HEK293 (cell line): Measurements from ENCODE around the gene MSL2.

Source experiments
- CTCF ChIA-PET: fragments of 350-600 bp; formaldehyde crosslinking; extraction: SDS; loops from one replicate; lab custom pipeline; 2021; ENCODE audit warnings: antibody characterized with exemption; lab: Yijun Ruan, JAX
- POLR2A ChIA-PET: fragments of 300-600 bp; formaldehyde crosslinking; extraction: SDS; loops from one replicate; lab custom pipeline; 2020; ENCODE audit warnings: antibody characterized with exemption, inconsistent platforms; lab: Yijun Ruan, JAX
- H3K27ac ChIP-seq: fragments of 200-500 bp; sonication (Bioruptor generic); 2 replicates; pipeline ENCODE4 v1.5.1; 2014; ENCODE audit warnings: low read depth, low read length, control low read depth, inconsistent platforms; ENCODE audit errors: extremely low read depth
- H3K36me3 ChIP-seq, 2 experiments: fragments of 200-500 bp in 1 of 2; sonication (Bioruptor generic) in 1 of 2; 1 replicate in 1 of 2; 2 replicates in 1 of 2; pipeline ENCODE4 v1.5.1; 2014 to 2017; ENCODE audit warnings: inconsistent platforms in 2 of 2, low read length in 2 of 2; ENCODE audit not compliant: control insufficient read depth in 2 of 2, insufficient read depth in 1 of 2
- H3K4me1 ChIP-seq: fragments of 200-500 bp; sonication (Bioruptor generic); 2 replicates; pipeline ENCODE4 v1.5.1; 2014; ENCODE audit warnings: mild to moderate bottlenecking, low read length, inconsistent platforms; ENCODE audit not compliant: control insufficient read depth, insufficient read depth
- H3K4me3 ChIP-seq: 2 replicates; pipeline ENCODE4 v1.5.1; 2011; ENCODE audit warnings: low read depth, mild to moderate bottlenecking, control low read depth, low read length, moderate library complexity
- H3K9me3 ChIP-seq: fragments of 200-500 bp; sonication (Bioruptor generic); 2 replicates; pipeline ENCODE4 v1.5.1; 2014; ENCODE audit warnings: low read depth, low read length, inconsistent platforms; ENCODE audit not compliant: control insufficient read depth, insufficient read depth
- HOXD13 ChIP-seq: sonication (generic); formaldehyde crosslinking; IDR thresholded peaks from 2 replicates; pipeline ENCODE4 v1.8.0; 2022; ENCODE audit warnings: missing genetic modification reagents, borderline replicate concordance
- MEIS1 ChIP-seq: sonication (generic); formaldehyde crosslinking; IDR thresholded peaks from 2 replicates; pipeline ENCODE4 v1.8.1; 2022; ENCODE audit warnings: missing genetic modification reagents, mild to moderate bottlenecking, borderline replicate concordance
- PRDM1 ChIP-seq: fragments of 450-650 bp; formaldehyde crosslinking; IDR thresholded peaks from 2 replicates; pipeline ENCODE4; 2016; ENCODE audit warnings: missing biosample characterization, missing genetic modification characterization
- TCF7L2 ChIP-seq: IDR thresholded peaks from 2 replicates; pipeline ENCODE4 v1.6.1; 2011; ENCODE audit warnings: low read depth, mild to moderate bottlenecking, inconsistent platforms, low read length, moderate library complexity, borderline replicate concordance
- TRIM28 ChIP-seq: IDR thresholded peaks from 2 replicates; pipeline ENCODE4 v1.6.1; 2011; ENCODE audit warnings: low read length, control low read depth, borderline replicate concordance
- ZBTB6 ChIP-seq: fragments of 450-650 bp; formaldehyde crosslinking; IDR thresholded peaks from 2 replicates; pipeline ENCODE4 v1.5.1; 2017; ENCODE audit warnings: missing biosample characterization, missing genetic modification characterization
- ZFHX2 ChIP-seq: fragments of 450-650 bp; formaldehyde crosslinking; conservative IDR thresholded peaks from 2 replicates; pipeline ENCODE4 v1.5.1; 2016; ENCODE audit warnings: missing biosample characterization, missing genetic modification characterization
- ZIC2 ChIP-seq: fragments of 450-650 bp; formaldehyde crosslinking; IDR thresholded peaks from 2 replicates; pipeline ENCODE4 v1.5.1; 2016; ENCODE audit warnings: missing biosample characterization, missing genetic modification characterization
- ZNF121 ChIP-seq: fragments of 450-650 bp; formaldehyde crosslinking; IDR thresholded peaks from 2 replicates; pipeline ENCODE4 v1.5.1; 2016; ENCODE audit warnings: missing biosample characterization, missing genetic modification characterization
- ZNF157 ChIP-seq: fragments of 450-650 bp; formaldehyde crosslinking; IDR thresholded peaks from 2 replicates; pipeline ENCODE4 v1.5.1; 2016; ENCODE audit warnings: missing biosample characterization, missing genetic modification characterization
- ZNF175 ChIP-seq: fragments of 450-650 bp; formaldehyde crosslinking; IDR thresholded peaks from 2 replicates; pipeline ENCODE4 v1.5.1; 2016; ENCODE audit warnings: missing biosample characterization, missing genetic modification characterization
- ZNF23 ChIP-seq: fragments of 450-650 bp; formaldehyde crosslinking; IDR thresholded peaks from 2 replicates; pipeline ENCODE4 v1.5.1; 2016; ENCODE audit warnings: missing biosample characterization, missing genetic modification characterization, borderline replicate concordance
- ZNF292 ChIP-seq: fragments of 450-650 bp; formaldehyde crosslinking; IDR thresholded peaks from 2 replicates; pipeline ENCODE4 v1.5.1; 2016; ENCODE audit warnings: low read depth, missing biosample characterization, missing genetic modification characterization, borderline replicate concordance
- ZNF324 ChIP-seq: fragments of 450-650 bp; formaldehyde crosslinking; IDR thresholded peaks from 2 replicates; pipeline ENCODE4 v1.5.1; 2016; ENCODE audit warnings: missing biosample characterization, missing genetic modification characterization
- ZNF335 ChIP-seq: fragments of 450-650 bp; formaldehyde crosslinking; conservative IDR thresholded peaks from 2 replicates; pipeline ENCODE4 v1.5.1; 2016; ENCODE audit warnings: missing biosample characterization, missing genetic modification characterization
- ZNF366 ChIP-seq: fragments of 450-650 bp; formaldehyde crosslinking; conservative IDR thresholded peaks from 2 replicates; pipeline ENCODE4 v1.5.1; 2016; ENCODE audit warnings: missing biosample characterization, missing genetic modification characterization
- ZNF394 ChIP-seq: fragments of 450-650 bp; formaldehyde crosslinking; IDR thresholded peaks from 2 replicates; pipeline ENCODE4 v1.5.1; 2016; ENCODE audit warnings: missing biosample characterization, missing genetic modification characterization, mild to moderate bottlenecking, moderate library complexity, borderline replicate concordance
- ZNF449 ChIP-seq: fragments of 450-650 bp; formaldehyde crosslinking; IDR thresholded peaks from 2 replicates; pipeline ENCODE4 v1.5.1; 2017; ENCODE audit warnings: missing biosample characterization, mild to moderate bottlenecking, missing genetic modification characterization, moderate library complexity
- ZNF501 ChIP-seq: fragments of 450-650 bp; formaldehyde crosslinking; IDR thresholded peaks from 2 replicates; pipeline ENCODE4 v1.5.1; 2016; ENCODE audit warnings: missing biosample characterization, missing genetic modification characterization
- ZNF513 ChIP-seq: fragments of 450-650 bp; IDR thresholded peaks from 2 replicates; pipeline ENCODE4 v1.5.1; 2018; ENCODE audit warnings: missing biosample characterization, missing genetic modification characterization
- ZNF514 ChIP-seq: fragments of 450-650 bp; formaldehyde crosslinking; IDR thresholded peaks from 2 replicates; pipeline ENCODE4 v1.5.1; 2016; ENCODE audit warnings: missing biosample characterization, missing genetic modification characterization
- ZNF561 ChIP-seq: fragments of 450-650 bp; IDR thresholded peaks from 2 replicates; pipeline ENCODE4 v1.5.1; 2018; ENCODE audit warnings: missing biosample characterization, missing genetic modification characterization, borderline replicate concordance
- ZNF610 ChIP-seq: fragments of 450-650 bp; formaldehyde crosslinking; IDR thresholded peaks from 2 replicates; pipeline ENCODE4 v1.5.1; 2016; ENCODE audit warnings: missing biosample characterization, missing genetic modification characterization, borderline replicate concordance
- ZNF654 ChIP-seq: fragments of 450-650 bp; formaldehyde crosslinking; IDR thresholded peaks from 2 replicates; pipeline ENCODE4 v1.5.1; 2016; ENCODE audit warnings: low read depth, missing biosample characterization, missing genetic modification characterization
- ZNF792 ChIP-seq: fragments of 450-650 bp; formaldehyde crosslinking; IDR thresholded peaks from 2 replicates; pipeline ENCODE4 v1.5.1; 2016; ENCODE audit warnings: missing biosample characterization, missing genetic modification characterization
- TF ChIP-seq, protein P1 (sequence below): fragments of 450-650 bp; formaldehyde crosslinking; IDR thresholded peaks from 2 replicates; pipeline ENCODE4; 2016; ENCODE audit warnings: missing biosample characterization, missing genetic modification characterization

The MSL2 gene, protein sequence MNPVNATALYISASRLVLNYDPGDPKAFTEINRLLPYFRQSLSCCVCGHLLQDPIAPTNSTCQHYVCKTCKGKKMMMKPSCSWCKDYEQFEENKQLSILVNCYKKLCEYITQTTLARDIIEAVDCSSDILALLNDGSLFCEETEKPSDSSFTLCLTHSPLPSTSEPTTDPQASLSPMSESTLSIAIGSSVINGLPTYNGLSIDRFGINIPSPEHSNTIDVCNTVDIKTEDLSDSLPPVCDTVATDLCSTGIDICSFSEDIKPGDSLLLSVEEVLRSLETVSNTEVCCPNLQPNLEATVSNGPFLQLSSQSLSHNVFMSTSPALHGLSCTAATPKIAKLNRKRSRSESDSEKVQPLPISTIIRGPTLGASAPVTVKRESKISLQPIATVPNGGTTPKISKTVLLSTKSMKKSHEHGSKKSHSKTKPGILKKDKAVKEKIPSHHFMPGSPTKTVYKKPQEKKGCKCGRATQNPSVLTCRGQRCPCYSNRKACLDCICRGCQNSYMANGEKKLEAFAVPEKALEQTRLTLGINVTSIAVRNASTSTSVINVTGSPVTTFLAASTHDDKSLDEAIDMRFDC

GRCh38 chr3:136196064-136196400, at the start of gene MSL2:
MSL2 (minus strand) TSS chr3:136196335; CDS start chr3:136195113, 1,222 bp downstream.
- Histone ChIP-seq H3K9me3 (no peaks in the 10 kb centered on the region), H3K36me3 (peaks cover 0 to 9% of the 10 kb centered on the region in 2 experiments; a peak in 1 of 3 replicates), H3K27ac (peak within 1 kb of the TSS; percentile 99), H3K4me1 (no peaks in the 10 kb centered on the region; the same call in 1 of the 2 replicates), H3K4me3 (peak within 1 kb of the TSS; percentile 83)
- ChIA-PET CTCF (interaction anchor here (0.6 kb wide), 1 partner anchor 275 kb away, joined by 3 read pairs; no protein-coding TSS in a partner anchor), POLR2A (interaction anchor here (0.6 to 2.7 kb wide), 20 partner anchors 8 to 1936 kb away, joined by 3 to 24 read pairs (median 4); partner anchors contain the start of genes A4GNT, ANAPC13, CEP63 and NCK1)
- no peak for TF ChIP-seq MEIS1 (CRISPR knock-in tag)
- no peak for TF ChIP-seq ZNF324 (tag by site-specific recombination)
- TF ChIP-seq ZNF175 = no peak
- peak; percentile 76; the same call in 1 of the 2 replicates for TF ChIP-seq ZNF335 (tag by site-specific recombination)
- TF ChIP-seq ZNF449 (tag by site-specific recombination) = 0 out of 2 replicates have a peak, but pooled peaks have one; percentile 36
- no peak for TF ChIP-seq ZNF654 (tag by site-specific recombination)
- no peak for TF ChIP-seq ZNF792 (tag by site-specific recombination)
- TF ChIP-seq ZFHX2 = no peak
- TF ChIP-seq ZNF610 (tag by site-specific recombination) = no peak
- TF ChIP-seq HOXD13 (CRISPR knock-in tag) = no peak
- peak; percentile 98; the same call in 1 of the 2 replicates for TF ChIP-seq PRDM1 (tag by site-specific recombination)
- no peak for TF ChIP-seq ZNF292 (tag by site-specific recombination)
- TF ChIP-seq ZNF157 (tag by site-specific recombination) = no peak
- no peak for TF ChIP-seq ZIC2 (tag by site-specific recombination)
- TF ChIP-seq ZNF514 = no peak
- TF ChIP-seq ZNF121 = no peak
- TF ChIP-seq ZNF561 (tag by site-specific recombination) = peak; percentile 64; the same call in 1 of the 2 replicates
- no peak for TF ChIP-seq ZNF394 (tag by site-specific recombination)
- no peak for TF ChIP-seq ZNF513
- TF ChIP-seq TRIM28 = no peak
- no peak for TF ChIP-seq ZNF23 (tag by site-specific recombination)
- TF ChIP-seq, protein P1, sequence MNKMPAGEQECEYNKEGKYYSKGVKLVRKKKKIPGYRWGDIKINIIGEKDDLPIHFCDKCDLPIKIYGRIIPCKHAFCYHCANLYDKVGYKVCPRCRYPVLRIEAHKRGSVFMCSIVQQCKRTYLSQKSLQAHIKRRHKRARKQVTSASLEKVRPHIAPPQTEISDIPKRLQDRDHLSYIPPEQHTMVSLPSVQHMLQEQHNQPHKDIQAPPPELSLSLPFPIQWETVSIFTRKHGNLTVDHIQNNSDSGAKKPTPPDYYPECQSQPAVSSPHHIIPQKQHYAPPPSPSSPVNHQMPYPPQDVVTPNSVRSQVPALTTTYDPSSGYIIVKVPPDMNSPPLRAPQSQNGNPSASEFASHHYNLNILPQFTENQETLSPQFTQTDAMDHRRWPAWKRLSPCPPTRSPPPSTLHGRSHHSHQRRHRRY (tag by site-specific recombination) = no peak
- peak; percentile 98 for TF ChIP-seq ZNF366
- peak; percentile 29; the same call in 1 of the 2 replicates for TF ChIP-seq ZBTB6
- TF ChIP-seq TCF7L2 = no peak
- TF ChIP-seq ZNF501 = no peak
